Left lung (tissue), 10 donors: ENCODE data around the gene VTA1. TPM values are rescaled to one million over a fixed set of nuclear protein-coding genes. Genes with fewer than 3 reads are reported as not detected.

Experiments used
- ATAC-seq: fragments of 200-7000 bp; cut with Tn5 transposase; one replicate; pipeline ENCODE4 v1.9.1; 2020; ENCODE audit warnings: moderate library complexity
- DNase-seq, 4 donors: peaks; one replicate each; pipeline ENCODE4 v3.0.0-alpha.2; 2013 to 2020
- H3K27ac ChIP-seq, 2 donors: fragments of 200-600 bp; sonication (generic) in 1 of 2; one replicate each; pipeline versions ENCODE4 v1.5.0 to v1.8.0; 2020 to 2021
- H3K27me3 ChIP-seq, 2 donors: fragments of 200-600 bp; sonication (generic) in 1 of 2; one replicate each; pipeline versions ENCODE4 v1.5.0 to v1.8.0; 2020 to 2021
- H3K36me3 ChIP-seq, 2 donors: fragments of 200-600 bp; sonication (generic) in 1 of 2; one replicate each; pipeline versions ENCODE4 v1.5.0 to v1.8.0; 2020 to 2021
- H3K4me1 ChIP-seq, 2 donors: fragments of 200-600 bp; one replicate each; pipeline ENCODE4 v1.8.0; 2021
- H3K4me3 ChIP-seq, 2 donors: fragments of 200-600 bp; sonication (generic) in 1 of 2; one replicate each; pipeline versions ENCODE4 v1.5.0 to v1.8.0; 2020 to 2021; ENCODE audit warnings: mild to moderate bottlenecking in 1 of 2
- H3K9me3 ChIP-seq, 2 donors: fragments of 200-600 bp; sonication (generic) in 1 of 2; one replicate each; pipeline versions ENCODE4 v1.5.0 to v1.8.0; 2020 to 2021
- intact Hi-C, 2 donors: fragments of 100-400 bp; cut with DNase I; formaldehyde crosslinking; loops; one replicate each; pipeline versions ENCODE4 v1.11.2 to v1.14.2; 2022
- polyA plus RNA-seq, 6 donors: library from polyadenylated mRNA; unstranded; fragments of 120-200 nt; gene quantifications; one replicate each; pipeline ENCODE4 v1.2.1, GENCODE V29; 2013; ENCODE audit not compliant: insufficient read length in 6 of 6
- total RNA-seq, 2 donors: library from RNA; stranded (reverse); fragmentation: NEBNext Ultra II Directional; extraction: Animal tissue kit (Norgen Biotek cat#: 25700); gene quantifications; one replicate each; pipeline ENCODE4 v1.2.1, GENCODE V29; 2021
- TF ChIP-seq, protein P1 (sequence below), 2 donors: fragments of 200-600 bp; sonication (generic) in 1 of 2; IDR thresholded peaks; one replicate each; pipeline versions ENCODE4 v1.5.0 to v1.8.0; 2021; ENCODE audit warnings: antibody characterized with exemption in 2 of 2
- donor health status: DM: no; HTN: yes; CAD: no.
- donor health status: DM: no; HTN: no; CAD: no.

VTA1 gene
- total and polyA plus RNA-seq, 8 donors: 33.2 to 73.5 (median 66.5) TPM

DNA sequence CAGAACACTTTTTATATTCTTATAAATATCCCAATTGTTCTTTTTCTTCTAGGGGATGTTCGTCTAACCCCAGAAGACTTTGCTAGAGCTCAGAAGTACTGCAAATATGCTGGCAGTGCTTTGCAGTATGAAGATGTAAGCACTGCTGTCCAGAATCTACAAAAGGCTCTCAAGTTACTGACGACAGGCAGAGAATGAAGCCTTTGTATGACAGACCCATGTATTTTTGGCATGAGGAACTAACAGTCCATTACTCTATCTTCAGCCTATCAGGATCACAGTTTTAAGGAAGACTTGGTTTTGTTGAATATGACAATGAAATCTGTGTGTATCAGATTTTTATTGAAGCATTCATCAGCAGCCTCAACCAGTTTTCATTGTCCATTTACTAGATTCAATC, 71.4 kb downstream of the VTA1 start:
- DNase-seq: no peak
- no peak overlapping the region for H3K27ac ChIP-seq
- H3K4me3 ChIP-seq: no peak overlapping the region
- no peaks in the 10 kb centered on the region for H3K27me3 ChIP-seq
- intact Hi-C loops: no loop called here
- TF ChIP-seq, protein P1, sequence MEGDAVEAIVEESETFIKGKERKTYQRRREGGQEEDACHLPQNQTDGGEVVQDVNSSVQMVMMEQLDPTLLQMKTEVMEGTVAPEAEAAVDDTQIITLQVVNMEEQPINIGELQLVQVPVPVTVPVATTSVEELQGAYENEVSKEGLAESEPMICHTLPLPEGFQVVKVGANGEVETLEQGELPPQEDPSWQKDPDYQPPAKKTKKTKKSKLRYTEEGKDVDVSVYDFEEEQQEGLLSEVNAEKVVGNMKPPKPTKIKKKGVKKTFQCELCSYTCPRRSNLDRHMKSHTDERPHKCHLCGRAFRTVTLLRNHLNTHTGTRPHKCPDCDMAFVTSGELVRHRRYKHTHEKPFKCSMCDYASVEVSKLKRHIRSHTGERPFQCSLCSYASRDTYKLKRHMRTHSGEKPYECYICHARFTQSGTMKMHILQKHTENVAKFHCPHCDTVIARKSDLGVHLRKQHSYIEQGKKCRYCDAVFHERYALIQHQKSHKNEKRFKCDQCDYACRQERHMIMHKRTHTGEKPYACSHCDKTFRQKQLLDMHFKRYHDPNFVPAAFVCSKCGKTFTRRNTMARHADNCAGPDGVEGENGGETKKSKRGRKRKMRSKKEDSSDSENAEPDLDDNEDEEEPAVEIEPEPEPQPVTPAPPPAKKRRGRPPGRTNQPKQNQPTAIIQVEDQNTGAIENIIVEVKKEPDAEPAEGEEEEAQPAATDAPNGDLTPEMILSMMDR (IDR thresholded peaks at IDR 0.05): no peak
- peaks cover 3 to 39% of the 10 kb centered on the region in 2 donors for H3K36me3 ChIP-seq
- no peaks in the 10 kb centered on the region for H3K4me1 ChIP-seq
- peaks cover 0 to 2% of the 10 kb centered on the region in 2 donors for H3K9me3 ChIP-seq
- no peak for ATAC-seq

DNA sequence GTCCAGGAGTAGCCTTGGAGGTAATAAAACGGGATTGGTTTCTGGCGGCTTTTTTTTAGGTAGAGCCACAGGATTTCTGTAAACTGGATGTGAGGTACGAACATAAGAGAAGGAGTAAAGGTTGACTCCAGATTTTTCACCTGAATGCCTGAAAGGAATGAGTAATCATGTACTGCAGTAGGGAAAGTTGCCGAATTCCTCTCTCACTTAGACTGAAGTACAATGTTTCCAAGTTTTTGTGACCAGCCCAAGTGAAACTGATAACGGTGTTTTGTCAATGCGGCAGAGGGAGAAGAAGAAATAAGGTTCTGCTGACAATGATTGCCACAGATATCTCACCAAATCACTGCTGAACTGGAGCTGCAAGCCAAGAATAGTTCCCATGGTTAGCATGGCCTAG, 75.0 kb downstream of the VTA1 start:
- Histone ChIP-seq H3K36me3 (peaks cover 3 to 22% of the 10 kb centered on the region in 2 donors), H3K4me1 (no peaks in the 10 kb centered on the region), H3K27me3 (no peaks in the 10 kb centered on the region), H3K27ac (no peak overlapping the region), H3K9me3 (no peaks in the 10 kb centered on the region), H3K4me3 (no peak overlapping the region)
- intact Hi-C loops: no loop called here
- TF ChIP-seq, protein P1 (IDR thresholded peaks at IDR 0.05): no peak
- ATAC-seq (no peak), DNase-seq (no peak)

DNA sequence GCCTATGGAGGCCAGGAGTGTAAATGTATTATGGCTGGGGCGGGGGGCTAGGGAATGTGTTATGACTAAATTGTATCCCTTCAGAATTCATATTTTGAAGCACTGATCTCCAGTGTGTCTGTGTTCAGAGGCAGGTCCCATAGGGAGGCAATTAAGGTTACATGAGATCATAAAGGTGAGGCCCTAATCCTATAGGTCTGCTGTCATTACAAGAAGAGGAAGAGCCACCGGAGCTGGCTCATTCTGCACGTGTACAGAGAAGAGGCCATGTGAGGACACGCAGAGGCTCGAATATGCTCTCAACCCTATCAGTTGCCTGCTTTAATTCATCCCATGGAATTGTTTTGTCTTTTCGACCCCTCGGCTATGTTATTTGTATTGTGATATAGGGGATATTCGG, 76.9 kb downstream of the VTA1 start:
- Histone ChIP-seq H3K27ac (no peak overlapping the region), H3K27me3 (no peaks in the 10 kb centered on the region), H3K4me1 (no peaks in the 10 kb centered on the region), H3K4me3 (no peak overlapping the region), H3K9me3 (peaks cover 0 to 7% of the 10 kb centered on the region in 2 donors), H3K36me3 (peaks cover 0 to 15% of the 10 kb centered on the region in 2 donors)
- DNase-seq (no peak), ATAC-seq (no peak)
- intact Hi-C loops: no loop called here
- TF ChIP-seq, protein P1 (IDR thresholded peaks at IDR 0.05): no peak

DNA sequence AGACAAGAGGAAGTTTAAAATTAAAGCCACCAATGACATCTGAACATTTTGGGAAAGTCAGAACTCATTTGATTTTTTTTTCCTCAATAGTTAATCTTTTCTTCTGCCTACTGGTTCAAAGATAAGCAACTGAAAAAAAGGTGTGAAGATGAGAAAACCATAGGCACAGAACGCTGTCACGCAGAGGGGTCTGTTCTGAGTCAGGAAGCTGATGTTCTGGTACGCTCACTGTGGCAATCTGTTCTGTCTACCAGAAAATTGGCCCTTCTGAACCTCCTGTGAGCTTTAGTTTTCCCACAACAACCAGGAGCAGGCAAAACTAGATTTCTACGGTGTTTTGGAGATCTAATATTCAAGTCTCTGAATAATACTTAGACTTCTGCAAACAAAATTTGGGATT, 78.1 kb downstream of the VTA1 start:
- TF ChIP-seq, protein P1 (IDR thresholded peaks at IDR 0.05): no peak
- DNase-seq (no peak), ATAC-seq (no peak)
- Histone ChIP-seq H3K27me3 (no peaks in the 10 kb centered on the region), H3K9me3 (peaks cover 0 to 9% of the 10 kb centered on the region in 2 donors), H3K4me1 (no peaks in the 10 kb centered on the region), H3K4me3 (no peak overlapping the region), H3K27ac (no peak overlapping the region), H3K36me3 (peaks cover 0 to 4% of the 10 kb centered on the region in 2 donors)
- intact Hi-C loops: no loop called here

DNA sequence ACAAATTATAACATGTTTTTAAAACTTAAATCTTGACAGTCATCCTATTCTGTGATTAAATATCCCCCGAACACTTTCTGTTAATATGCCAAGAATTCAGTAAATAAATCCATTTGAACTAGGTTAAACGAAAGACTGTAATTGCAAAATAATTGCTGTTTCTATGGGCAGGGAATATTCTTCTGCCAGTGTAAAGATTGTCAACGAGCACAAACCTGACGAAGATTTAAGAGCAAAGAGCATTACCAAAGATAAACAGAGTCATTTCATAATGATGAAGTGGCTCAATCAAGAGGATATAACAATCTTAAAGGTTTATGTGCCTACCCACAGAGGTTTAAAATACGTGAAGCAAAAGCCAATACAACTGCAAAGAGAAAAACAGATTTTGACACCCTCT, 78.5 kb downstream of the VTA1 start:
- ATAC-seq (no peak), DNase-seq (no peak)
- H3K27me3 ChIP-seq: no peaks in the 10 kb centered on the region

More for the DNA sequence above, 78.5 kb downstream of the VTA1 start:
- intact Hi-C loops: no loop called here
- TF ChIP-seq, protein P1 (IDR thresholded peaks at IDR 0.05): no peak
- Histone ChIP-seq H3K27ac (no peak overlapping the region), H3K4me3 (no peak overlapping the region), H3K9me3 (peaks cover 0 to 9% of the 10 kb centered on the region in 2 donors), H3K4me1 (no peaks in the 10 kb centered on the region), H3K36me3 (no peaks in the 10 kb centered on the region)
